Measurements from ENCODE around the gene DKK3.

DKK3 gene

DNA sequence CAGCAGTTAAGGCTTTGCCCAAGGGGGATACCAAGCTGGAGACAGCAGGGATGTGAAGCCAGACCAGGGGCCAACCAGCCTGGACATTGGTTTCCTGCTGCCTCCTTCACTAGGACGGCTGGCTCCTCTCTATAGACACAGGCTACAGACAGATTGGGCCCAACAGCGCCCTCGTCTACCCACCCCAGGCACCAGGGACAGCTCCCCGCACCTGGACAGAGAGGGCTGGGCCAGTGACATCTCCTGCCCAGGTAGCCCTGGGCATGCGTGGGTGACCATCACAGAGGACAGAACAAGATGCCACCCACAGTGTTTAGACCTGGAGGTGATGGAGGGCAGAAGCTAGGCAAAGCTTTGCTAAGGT is 1.2 kb downstream of the DKK3 start:
- TF ChIP-seq SUZ12 (IDR thresholded peaks at IDR 0.05; ENCODE audit: extremely low read depth, insufficient read depth, insufficient read length) (no peak), YY1 (IDR thresholded peaks at IDR 0.05; ENCODE audit: insufficient read depth, insufficient read length) (no peak), ZNF274 (IDR thresholded peaks at IDR 0.05; ENCODE audit: low read depth, low read length) (no peak)
- H3K9me3 ChIP-seq (ENCODE audit: insufficient read depth, low read length) = no peaks in the 10 kb centered on the region
- H3K4me3 ChIP-seq (ENCODE audit: insufficient read length, low read depth) = no peak overlapping the region
- peaks cover 55% of the 10 kb centered on the region for H3K36me3 ChIP-seq (ENCODE audit: insufficient read depth, insufficient read length, low read length)
- H3K27me3 ChIP-seq (ENCODE audit: insufficient read depth, insufficient read length) = peaks cover 11% of the 10 kb centered on the region
- H3K4me1 ChIP-seq (ENCODE audit: insufficient read depth, insufficient read length) = peaks cover 8% of the 10 kb centered on the region
- DNase-seq (ENCODE audit: low read depth, low spot score) = no peak
- H3K9ac ChIP-seq (ENCODE audit: insufficient read length, low read depth) = no peak overlapping the region

DNA sequence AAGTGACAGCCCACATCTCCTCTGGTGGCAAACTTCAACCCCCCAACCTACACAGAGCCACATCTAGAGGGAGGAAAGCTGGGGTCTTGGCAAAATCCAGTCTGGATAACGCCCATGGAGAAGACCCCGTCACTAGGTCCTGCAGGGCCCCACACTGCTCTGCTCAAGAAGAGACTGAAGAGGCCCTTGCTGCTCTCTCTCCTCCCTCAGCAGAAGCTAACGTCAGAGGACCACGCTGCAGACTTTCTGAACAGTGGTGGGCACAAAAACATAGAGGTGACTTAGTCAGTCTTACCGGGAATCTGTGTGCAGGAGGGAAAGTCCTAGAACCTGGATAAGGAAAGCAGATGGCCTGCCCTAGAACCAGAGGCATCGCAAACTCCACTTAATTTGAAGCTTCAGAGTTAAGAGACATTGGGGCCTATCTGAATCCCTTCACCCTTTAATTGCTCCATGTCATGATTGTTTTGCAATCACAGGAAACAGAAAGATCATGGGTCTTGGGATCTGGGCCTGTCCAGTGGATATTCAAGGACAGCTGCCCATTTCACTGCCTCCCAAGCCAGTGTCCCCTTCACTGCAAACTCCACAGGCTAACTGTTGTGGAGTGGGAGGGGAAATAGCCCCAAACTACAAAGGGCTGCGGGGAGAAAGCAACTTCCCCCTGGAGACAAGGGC is 1.7 kb downstream of the DKK3 start:
- H3K9me3 ChIP-seq (ENCODE audit: insufficient read depth, low read length) = no peaks in the 10 kb centered on the region
- no peak overlapping the region for H3K9ac ChIP-seq (ENCODE audit: insufficient read length, low read depth)
- H3K27me3 ChIP-seq (ENCODE audit: insufficient read depth, insufficient read length) = peaks cover 11% of the 10 kb centered on the region
- H3K4me3 ChIP-seq (ENCODE audit: insufficient read length, low read depth) = no peak overlapping the region
- DNase-seq (ENCODE audit: low read depth, low spot score) = no peak
- H3K4me1 ChIP-seq (ENCODE audit: insufficient read depth, insufficient read length) = peaks cover 8% of the 10 kb centered on the region
- TF ChIP-seq SUZ12 (IDR thresholded peaks at IDR 0.05; ENCODE audit: extremely low read depth, insufficient read depth, insufficient read length) = no peak
- no peak for TF ChIP-seq ZNF274 (IDR thresholded peaks at IDR 0.05; ENCODE audit: low read depth, low read length)
- TF ChIP-seq YY1 (IDR thresholded peaks at IDR 0.05; ENCODE audit: insufficient read depth, insufficient read length) = no peak
- H3K36me3 ChIP-seq (ENCODE audit: insufficient read depth, insufficient read length, low read length) = peaks cover 60% of the 10 kb centered on the region

DNA sequence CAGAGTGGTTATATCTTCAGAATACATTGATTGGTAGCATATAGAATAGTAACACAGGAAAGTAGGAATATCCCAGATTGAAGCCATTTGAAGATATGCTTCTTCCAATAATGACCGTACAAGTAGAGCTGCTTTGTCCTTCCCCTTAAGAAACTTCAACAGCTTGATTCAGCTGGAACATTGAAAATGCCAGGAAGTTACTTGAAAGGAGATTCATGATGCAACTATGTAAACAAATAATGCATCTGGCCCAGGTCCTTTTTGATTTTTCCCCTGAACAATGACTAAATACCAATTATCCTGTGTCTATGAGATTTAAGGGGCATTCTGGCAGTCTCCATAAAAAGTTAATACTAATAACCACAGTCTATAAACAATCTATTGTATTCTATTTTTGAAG is 3.0 kb downstream of the DKK3 start:
- TF ChIP-seq YY1 (IDR thresholded peaks at IDR 0.05; ENCODE audit: insufficient read depth, insufficient read length) (no peak), SUZ12 (IDR thresholded peaks at IDR 0.05; ENCODE audit: extremely low read depth, insufficient read depth, insufficient read length) (no peak), ZNF274 (IDR thresholded peaks at IDR 0.05; ENCODE audit: low read depth, low read length) (no peak)
- Histone ChIP-seq H3K36me3 (ENCODE audit: insufficient read depth, insufficient read length, low read length) (peaks cover 72% of the 10 kb centered on the region), H3K4me3 (ENCODE audit: insufficient read length, low read depth) (no peak overlapping the region), H3K9me3 (ENCODE audit: insufficient read depth, low read length) (no peaks in the 10 kb centered on the region), H3K4me1 (ENCODE audit: insufficient read depth, insufficient read length) (peaks cover 8% of the 10 kb centered on the region), H3K27me3 (ENCODE audit: insufficient read depth, insufficient read length) (peaks cover 11% of the 10 kb centered on the region), H3K9ac (ENCODE audit: insufficient read length, low read depth) (no peak overlapping the region)
- no peak for DNase-seq (ENCODE audit: low read depth, low spot score)

DNA sequence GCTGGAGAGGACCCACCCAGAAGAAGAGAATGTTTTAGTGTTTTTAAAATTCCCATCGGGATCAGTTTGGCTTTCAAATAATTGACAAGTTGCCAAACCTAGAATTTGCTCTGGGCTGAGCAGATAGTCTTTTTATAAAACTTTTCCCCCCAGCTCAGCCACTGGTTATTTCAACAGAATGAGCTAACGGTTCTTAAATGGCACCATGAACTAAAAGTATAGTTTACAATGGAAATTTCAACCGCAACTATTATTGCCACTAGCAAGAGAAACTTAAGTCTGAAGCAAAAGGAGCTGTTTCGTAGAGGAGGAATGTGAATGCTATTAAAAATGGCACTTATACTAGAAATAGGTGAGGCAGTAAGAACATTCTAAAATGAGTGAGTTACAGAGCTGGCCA is 3.4 kb downstream of the DKK3 start:
- H3K4me1 ChIP-seq (ENCODE audit: insufficient read depth, insufficient read length) = peaks cover 8% of the 10 kb centered on the region
- TF ChIP-seq ZNF274 (IDR thresholded peaks at IDR 0.05; ENCODE audit: low read depth, low read length) (no peak), SUZ12 (IDR thresholded peaks at IDR 0.05; ENCODE audit: extremely low read depth, insufficient read depth, insufficient read length) (no peak), YY1 (IDR thresholded peaks at IDR 0.05; ENCODE audit: insufficient read depth, insufficient read length) (no peak)
- peaks cover 11% of the 10 kb centered on the region for H3K27me3 ChIP-seq (ENCODE audit: insufficient read depth, insufficient read length)
- H3K9ac ChIP-seq (ENCODE audit: insufficient read length, low read depth) = no peak overlapping the region
- H3K36me3 ChIP-seq (ENCODE audit: insufficient read depth, insufficient read length, low read length) = peaks cover 73% of the 10 kb centered on the region
- H3K9me3 ChIP-seq (ENCODE audit: insufficient read depth, low read length) = no peaks in the 10 kb centered on the region
- no peak overlapping the region for H3K4me3 ChIP-seq (ENCODE audit: insufficient read length, low read depth)
- no peak for DNase-seq (ENCODE audit: low read depth, low spot score)

DNA sequence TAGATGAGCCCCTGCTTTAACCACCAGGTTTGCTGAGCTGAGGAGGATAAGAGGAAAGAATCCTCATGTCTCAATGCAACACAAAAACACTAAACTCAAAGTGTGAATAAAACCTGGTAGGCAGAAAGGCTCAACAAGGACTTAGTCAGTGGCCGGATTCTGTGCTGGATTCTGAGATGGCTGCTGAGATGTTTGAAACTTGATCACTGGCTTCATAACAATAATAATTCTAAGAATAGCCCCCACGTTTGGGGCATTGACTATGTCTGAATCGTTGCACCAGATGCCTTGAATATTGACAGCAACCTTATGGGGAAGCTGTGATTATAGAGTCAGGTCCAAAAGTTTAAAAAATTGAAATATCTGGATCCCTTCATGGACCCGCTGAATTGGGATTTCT is 4.6 kb downstream of the DKK3 start:
- TF ChIP-seq ZNF274 (IDR thresholded peaks at IDR 0.05; ENCODE audit: low read depth, low read length) (no peak), YY1 (IDR thresholded peaks at IDR 0.05; ENCODE audit: insufficient read depth, insufficient read length) (no peak), SUZ12 (IDR thresholded peaks at IDR 0.05; ENCODE audit: extremely low read depth, insufficient read depth, insufficient read length) (no peak)
- no peak for DNase-seq (ENCODE audit: low read depth, low spot score)
- peaks cover 83% of the 10 kb centered on the region for H3K36me3 ChIP-seq (ENCODE audit: insufficient read depth, insufficient read length, low read length)
- no peak overlapping the region for H3K4me3 ChIP-seq (ENCODE audit: insufficient read length, low read depth)
- H3K4me1 ChIP-seq (ENCODE audit: insufficient read depth, insufficient read length) = peaks cover 5% of the 10 kb centered on the region
- H3K9ac ChIP-seq (ENCODE audit: insufficient read length, low read depth) = no peak overlapping the region
- H3K9me3 ChIP-seq (ENCODE audit: insufficient read depth, low read length) = no peaks in the 10 kb centered on the region
- peaks cover 11% of the 10 kb centered on the region for H3K27me3 ChIP-seq (ENCODE audit: insufficient read depth, insufficient read length)

DNA sequence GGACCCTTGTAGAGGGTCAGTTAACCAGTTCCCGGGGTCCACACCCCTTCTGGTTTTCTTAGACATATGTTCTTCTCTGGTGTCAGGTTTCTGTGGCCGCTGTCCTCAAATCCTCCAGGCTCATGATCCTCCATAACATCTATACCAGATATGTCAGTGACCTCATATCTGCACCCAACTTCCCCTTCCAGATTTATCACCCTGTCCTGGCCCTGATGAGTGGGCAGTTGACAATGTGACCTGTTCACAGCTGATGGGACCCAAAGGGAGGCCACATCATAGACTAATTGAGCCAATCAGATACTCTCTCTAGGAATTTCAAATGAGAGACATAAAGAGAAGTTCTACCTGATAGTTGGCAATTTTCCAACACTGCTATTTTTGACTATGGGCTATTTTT is 5.1 kb downstream of the DKK3 start:
- no peak for DNase-seq (ENCODE audit: low read depth, low spot score)
- H3K36me3 ChIP-seq (ENCODE audit: insufficient read depth, insufficient read length, low read length) = peaks cover 88% of the 10 kb centered on the region
- H3K9ac ChIP-seq (ENCODE audit: insufficient read length, low read depth) = no peak overlapping the region
- TF ChIP-seq ZNF274 (IDR thresholded peaks at IDR 0.05; ENCODE audit: low read depth, low read length) (no peak), YY1 (IDR thresholded peaks at IDR 0.05; ENCODE audit: insufficient read depth, insufficient read length) (no peak), SUZ12 (IDR thresholded peaks at IDR 0.05; ENCODE audit: extremely low read depth, insufficient read depth, insufficient read length) (no peak)
- no peak overlapping the region for H3K4me3 ChIP-seq (ENCODE audit: insufficient read length, low read depth)
- H3K4me1 ChIP-seq (ENCODE audit: insufficient read depth, insufficient read length) = peaks cover 5% of the 10 kb centered on the region
- peaks cover 11% of the 10 kb centered on the region for H3K27me3 ChIP-seq (ENCODE audit: insufficient read depth, insufficient read length)
- no peaks in the 10 kb centered on the region for H3K9me3 ChIP-seq (ENCODE audit: insufficient read depth, low read length)

DNA sequence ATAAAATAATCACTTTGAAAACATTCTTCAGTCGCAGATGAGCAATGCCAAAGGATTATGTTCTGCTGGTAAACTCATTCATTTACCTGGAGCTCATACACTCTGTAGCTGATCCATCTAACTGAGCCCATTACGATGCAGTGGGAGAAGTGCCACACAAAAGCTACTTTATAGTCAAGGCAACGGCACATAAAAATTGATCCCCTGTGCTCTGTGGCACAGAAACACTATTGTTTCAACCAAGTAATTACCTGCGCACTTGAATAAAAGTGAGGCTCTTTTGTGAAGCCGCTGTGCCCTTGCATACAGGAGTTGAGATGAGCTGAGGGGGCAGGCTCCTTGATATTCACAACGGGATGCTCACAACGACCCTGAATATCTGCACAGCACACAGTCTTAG is 7.2 kb downstream of the DKK3 start:
- no peak for DNase-seq (ENCODE audit: low read depth, low spot score)

More for the DNA sequence above, 7.2 kb downstream of the DKK3 start:
- Histone ChIP-seq H3K4me1 (ENCODE audit: insufficient read depth, insufficient read length) (no peaks in the 10 kb centered on the region), H3K36me3 (ENCODE audit: insufficient read depth, insufficient read length, low read length) (peaks cover 90% of the 10 kb centered on the region), H3K9ac (ENCODE audit: insufficient read length, low read depth) (no peak overlapping the region), H3K27me3 (ENCODE audit: insufficient read depth, insufficient read length) (no peaks in the 10 kb centered on the region), H3K4me3 (ENCODE audit: insufficient read length, low read depth) (no peak overlapping the region), H3K9me3 (ENCODE audit: insufficient read depth, low read length) (no peaks in the 10 kb centered on the region)
- TF ChIP-seq ZNF274 (IDR thresholded peaks at IDR 0.05; ENCODE audit: low read depth, low read length) = no peak
- TF ChIP-seq YY1 (IDR thresholded peaks at IDR 0.05; ENCODE audit: insufficient read depth, insufficient read length) = no peak
- no peak for TF ChIP-seq SUZ12 (IDR thresholded peaks at IDR 0.05; ENCODE audit: extremely low read depth, insufficient read depth, insufficient read length)
